Lower lobe of right lung (tissue), 2 donors: ENCODE data around the gene AQP2. TPM values are rescaled to one million over a fixed set of nuclear protein-coding genes. Genes with fewer than 3 reads are reported as not detected.

Experiments
- ATAC-seq, 2 donors: fragments of 200-7000 bp; cut with Tn5 transposase; one replicate each; pipeline ENCODE4 v1.9.1; 2020 to 2022; ENCODE audit warnings: mild to moderate bottlenecking in 2 of 2, moderate library complexity in 2 of 2
- DNase-seq: peaks from one replicate; pipeline ENCODE4 v3.0.0-alpha.2; 2020
- H3K27ac ChIP-seq: fragments of 200-600 bp; one replicate; pipeline ENCODE4 v1.8.0; 2022
- H3K27me3 ChIP-seq: fragments of 200-600 bp; one replicate; pipeline ENCODE4 v1.8.0; 2022; ENCODE audit warnings: low read depth
- H3K36me3 ChIP-seq: fragments of 200-600 bp; one replicate; pipeline ENCODE4 v1.8.0; 2022; ENCODE audit warnings: mild to moderate bottlenecking
- H3K4me1 ChIP-seq: fragments of 200-600 bp; one replicate; pipeline ENCODE4 v1.8.0; 2022
- H3K4me3 ChIP-seq: fragments of 200-600 bp; one replicate; pipeline ENCODE4 v1.8.0; 2022; ENCODE audit warnings: mild to moderate bottlenecking
- H3K9me3 ChIP-seq: fragments of 200-600 bp; one replicate; pipeline ENCODE4 v1.8.0; 2022
- intact Hi-C: fragments of 100-400 bp; cut with DNase I; formaldehyde crosslinking; loops from one replicate; pipeline ENCODE4 v1.11.0; 2022
- total RNA-seq: library from RNA; stranded (reverse); fragmentation: NEBNext Ultra II Directional; extraction: Animal tissue kit (Norgen Biotek cat#: 25700); gene quantifications from one replicate; pipeline ENCODE4 v1.2.1, GENCODE V29; 2021
- TF ChIP-seq, protein P1 (sequence below): fragments of 200-600 bp; IDR thresholded peaks from one replicate; pipeline ENCODE4 v1.8.0; 2022; ENCODE audit warnings: antibody characterized with exemption, mild to moderate bottlenecking
- donor health status: DM: no; HTN: yes; CAD: no; lungs with severe emphysema.

AQP2 gene
- total RNA-seq, 1 donor from 2014 or later = not detected

DNA sequence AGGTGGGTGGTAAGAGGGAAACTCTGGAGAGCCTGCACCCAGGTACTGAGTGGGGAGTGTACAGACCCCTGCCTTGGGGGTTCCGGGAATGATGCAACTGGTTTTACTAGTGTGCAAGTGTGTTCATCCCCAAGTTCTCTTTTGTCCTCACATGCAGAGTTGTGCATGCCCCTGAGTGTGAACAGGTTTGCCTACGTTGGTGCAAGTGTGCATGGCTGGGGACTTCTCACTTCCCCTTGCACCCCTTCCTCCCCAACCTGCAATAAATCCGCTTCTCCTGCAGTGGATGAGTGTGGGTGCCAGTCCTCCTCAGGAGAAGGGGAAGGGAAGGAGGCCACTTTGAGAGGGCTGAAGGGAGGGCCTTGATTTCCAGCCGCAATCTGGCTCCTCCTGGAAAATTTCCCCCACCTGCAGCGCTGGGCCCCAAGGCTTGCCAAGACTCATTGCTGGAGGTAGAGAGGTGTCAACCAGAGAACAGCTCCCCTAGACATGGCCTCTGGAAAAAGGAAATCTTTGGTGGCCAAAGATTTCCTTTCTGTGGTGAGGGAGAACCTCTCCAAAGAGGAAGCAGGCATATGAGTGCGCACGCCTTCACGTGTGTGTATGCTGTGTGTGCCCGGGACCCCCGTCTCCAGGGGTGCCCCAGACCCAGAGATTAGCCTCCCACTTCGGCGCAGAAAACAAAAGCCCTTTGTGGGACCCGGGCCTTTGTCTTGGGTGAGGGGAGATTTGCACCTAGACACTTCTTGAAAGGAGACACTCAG lies 5.5 kb downstream of the AQP2 start:
- H3K4me1 ChIP-seq = peaks cover 44% of the 10 kb centered on the region
- peaks cover 66% of the 10 kb centered on the region for H3K27me3 ChIP-seq
- H3K36me3 ChIP-seq = no peaks in the 10 kb centered on the region
- DNase-seq (no peak), ATAC-seq (no peak)
- no peaks in the 10 kb centered on the region for H3K9me3 ChIP-seq
- TF ChIP-seq, protein P1, sequence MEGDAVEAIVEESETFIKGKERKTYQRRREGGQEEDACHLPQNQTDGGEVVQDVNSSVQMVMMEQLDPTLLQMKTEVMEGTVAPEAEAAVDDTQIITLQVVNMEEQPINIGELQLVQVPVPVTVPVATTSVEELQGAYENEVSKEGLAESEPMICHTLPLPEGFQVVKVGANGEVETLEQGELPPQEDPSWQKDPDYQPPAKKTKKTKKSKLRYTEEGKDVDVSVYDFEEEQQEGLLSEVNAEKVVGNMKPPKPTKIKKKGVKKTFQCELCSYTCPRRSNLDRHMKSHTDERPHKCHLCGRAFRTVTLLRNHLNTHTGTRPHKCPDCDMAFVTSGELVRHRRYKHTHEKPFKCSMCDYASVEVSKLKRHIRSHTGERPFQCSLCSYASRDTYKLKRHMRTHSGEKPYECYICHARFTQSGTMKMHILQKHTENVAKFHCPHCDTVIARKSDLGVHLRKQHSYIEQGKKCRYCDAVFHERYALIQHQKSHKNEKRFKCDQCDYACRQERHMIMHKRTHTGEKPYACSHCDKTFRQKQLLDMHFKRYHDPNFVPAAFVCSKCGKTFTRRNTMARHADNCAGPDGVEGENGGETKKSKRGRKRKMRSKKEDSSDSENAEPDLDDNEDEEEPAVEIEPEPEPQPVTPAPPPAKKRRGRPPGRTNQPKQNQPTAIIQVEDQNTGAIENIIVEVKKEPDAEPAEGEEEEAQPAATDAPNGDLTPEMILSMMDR = no peak
- intact Hi-C loops = no loop called here
- no peak overlapping the region for H3K4me3 ChIP-seq
- H3K27ac ChIP-seq = no peak overlapping the region

- H3K4me3 ChIP-seq = no peak overlapping the region
- DNase-seq (no peak), ATAC-seq (no peak)
- intact Hi-C loops = no loop called here
- H3K9me3 ChIP-seq = no peaks in the 10 kb centered on the region
- no peaks in the 10 kb centered on the region for H3K36me3 ChIP-seq
- H3K27me3 ChIP-seq = peaks cover 71% of the 10 kb centered on the region
- TF ChIP-seq, protein P1 = no peak
- peaks cover 42% of the 10 kb centered on the region for H3K4me1 ChIP-seq
- H3K27ac ChIP-seq = no peak overlapping the region
These were observed 6.4 kb downstream of the AQP2 start for GRCh38 chr12:49956663-49957569.

- Histone ChIP-seq H3K4me3 (no peak overlapping the region), H3K9me3 (no peaks in the 10 kb centered on the region), H3K27me3 (peaks cover 76% of the 10 kb centered on the region), H3K36me3 (no peaks in the 10 kb centered on the region), H3K4me1 (peaks cover 35% of the 10 kb centered on the region), H3K27ac (no peak overlapping the region)
- ATAC-seq = no peak
- TF ChIP-seq, protein P1 = no peak
- no peak for DNase-seq
- intact Hi-C loops = no loop called here
These were observed 7.0 kb downstream of the AQP2 start for GRCh38 chr12:49957570-49957967.

GRCh38 chr12:49959685-49960473 lies 9.3 kb downstream of the AQP2 start:
- Histone ChIP-seq H3K9me3 (no peaks in the 10 kb centered on the region), H3K27me3 (peaks cover 70% of the 10 kb centered on the region)
- intact Hi-C loops = no loop called here

More at GRCh38 chr12:49959685-49960473, 9.3 kb downstream of the AQP2 start:
- no peaks in the 10 kb centered on the region for H3K36me3 ChIP-seq
- TF ChIP-seq, protein P1 = no peak
- peak; percentile 75 to 79 for ATAC-seq
- H3K27ac ChIP-seq = peak overlapping the region; percentile 24
- peak; percentile 84 for DNase-seq
- H3K4me1 ChIP-seq = peaks cover 20% of the 10 kb centered on the region
- H3K4me3 ChIP-seq = no peak overlapping the region
